Lower leg skin (tissue), 3 donors: ENCODE measurements around the gene EML2.

Source experiments
- CTCF ChIP-seq, 3 donors: fragments of 450-650 bp; IDR thresholded peaks; one replicate each; pipeline ENCODE4 v1.5.1; 2016; ENCODE audit warnings: antibody characterized with exemption in 3 of 3, mild to moderate bottlenecking in 3 of 3, moderate library complexity in 2 of 3
- POLR2A ChIP-seq, 2 donors: fragments of 450-650 bp; IDR thresholded peaks; one replicate each; pipeline ENCODE4 v1.6.1; 2016 to 2017; ENCODE audit warnings: antibody characterized with exemption in 2 of 2, mild to moderate bottlenecking in 1 of 2, moderate library complexity in 1 of 2

- no peak for TF ChIP-seq CTCF (IDR thresholded peaks at IDR 0.05)
- no peak for TF ChIP-seq POLR2A (IDR thresholded peaks at IDR 0.05)
Observed at GRCh38 chr19:45636902-45637301, 2.3 kb downstream of the EML2 start.
